RWPE1 (cell line): ENCODE data around the gene FUBP3.
A peak's percentile ranks its signal among the peaks of the same experiment; 100 is the strongest.

Source experiments
- CTCF ChIA-PET: fragments of 350-600 bp; sonication (Branson Sonifier 250); formaldehyde crosslinking; extraction: SDS; loops from one replicate; lab custom pipeline; 2021; lab: Yijun Ruan, JAX
- POLR2A ChIA-PET: fragments of 400-600 bp; formaldehyde crosslinking; extraction: SDS; loops from one replicate; lab custom pipeline; 2020; ENCODE audit warnings: antibody characterized with exemption; ENCODE audit not compliant: low non-redundant PET; lab: Yijun Ruan, JAX
- DNase-seq: peaks from one replicate; pipeline ENCODE4 v3.0.0; 2012; ENCODE audit warnings: low spot score
- H3K27ac ChIP-seq: fragments of 450-650 bp; 2 replicates; pipeline ENCODE4 v1.5.1; 2017
- CTCF ChIP-seq: fragments of 450-650 bp; conservative IDR thresholded peaks from 2 replicates; pipeline ENCODE4 v1.5.1; 2017; ENCODE audit warnings: low read depth, mild to moderate bottlenecking

Gene FUBP3

GRCh38 chr9:130543368-130543767 lies 36.0 kb upstream of the FUBP3 start:
- H3K27ac ChIP-seq, result peak overlapping the region; percentile 57
- ChIA-PET POLR2A (no interaction called here), CTCF (interaction anchor here (0.7 kb wide), 1 partner anchor 17 kb away, joined by 4 read pairs; no protein-coding TSS in a partner anchor)
- no peak for DNase-seq
- TF ChIP-seq CTCF, result no peak

GRCh38 chr9:130543859-130544258 lies 35.5 kb upstream of the FUBP3 start:
- POLR2A ChIA-PET, result no interaction called here
- TF ChIP-seq CTCF, result no peak
- CTCF ChIA-PET, result no interaction called here

GRCh38 chr9:130544364-130544763 lies 35.0 kb upstream of the FUBP3 start:
- POLR2A ChIA-PET, result no interaction called here
- no peak for DNase-seq
- CTCF ChIA-PET, result no interaction called here
- TF ChIP-seq CTCF, result no peak
- H3K27ac ChIP-seq, result 0 out of 2 replicates have a peak overlapping the region, but pooled peaks have one; percentile 4

More at GRCh38 chr9:130543859-130544258, 35.5 kb upstream of the FUBP3 start:
- no peak for DNase-seq
- H3K27ac ChIP-seq, result peak overlapping the region; percentile 57

GRCh38 chr9:130548103-130548502 lies 31.3 kb upstream of the FUBP3 start:
- DNase-seq, result no peak
- POLR2A ChIA-PET, result no interaction called here
- no peak for TF ChIP-seq CTCF
- no peak overlapping the region for H3K27ac ChIP-seq
- CTCF ChIA-PET, result no interaction called here

GRCh38 chr9:130549093-130549735 lies 30.2 kb upstream of the FUBP3 start:
- no peak overlapping the region for H3K27ac ChIP-seq
- ChIA-PET POLR2A (no interaction called here), CTCF (no interaction called here)
- DNase-seq, result peak; percentile 70
- TF ChIP-seq CTCF, result no peak

GRCh38 chr9:130554606-130555005 lies 24.8 kb upstream of the FUBP3 start:
- no peak for TF ChIP-seq CTCF
- ChIA-PET CTCF (interaction anchor here (0.6 to 1.9 kb wide), 2 partner anchors 18 to 152 kb away, joined by 3 to 5 read pairs; no protein-coding TSS in a partner anchor), POLR2A (no interaction called here)
- DNase-seq, result no peak
- H3K27ac ChIP-seq, result no peak overlapping the region
